Stimulated activated CD4-positive, alpha-beta T cell treated with anti-CD3 and anti-CD28 coated beads, TNF-alpha, amount 100 ng/mL, for 1 hour (primary cell): ENCODE results near the gene CPED1.

Source experiments
- DNase-seq, 3 donors: peaks; one replicate each; pipeline ENCODE4 v3.0.0-alpha.2; 2020; ENCODE audit warnings: low read depth in 3 of 3, low spot score in 1 of 3

Gene CPED1

DNA sequence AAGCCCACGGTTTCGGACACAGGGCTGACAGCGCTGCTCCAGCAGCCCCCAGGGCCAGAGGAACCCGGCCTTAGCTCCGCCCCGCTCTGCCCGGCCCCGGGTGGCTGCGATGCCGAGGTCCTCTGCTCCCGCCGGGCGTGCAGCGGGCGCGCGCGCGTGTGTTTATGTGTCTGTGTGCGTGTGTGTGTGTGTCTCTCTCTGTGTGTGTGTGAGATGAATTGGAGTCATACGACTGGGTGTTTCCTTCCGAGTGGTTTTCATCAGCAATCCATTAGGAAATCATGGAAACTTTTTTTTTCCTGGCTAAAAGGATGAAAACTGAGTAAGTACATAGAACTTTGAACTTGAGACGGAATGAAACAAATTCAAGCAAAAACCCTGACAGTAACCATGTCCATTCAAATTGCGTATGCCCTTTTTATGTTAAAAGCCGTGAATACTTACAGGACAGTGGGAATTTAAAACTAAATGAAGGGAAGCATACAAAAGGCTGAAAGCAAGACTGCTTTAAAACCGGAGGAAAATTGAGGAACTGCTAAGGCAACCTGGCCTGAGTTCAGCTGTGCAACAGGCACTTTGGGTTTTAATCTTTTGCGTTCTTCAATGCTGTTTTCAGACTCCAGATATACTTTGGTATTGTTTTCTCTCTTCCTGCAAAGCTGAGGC is at the start of gene CPED1:
TSS of gene CPED1 (plus strand) at position 121 of the 666 bp plus-strand sequence. CDS start 911 bp downstream, outside the sequence.
- DNase-seq = peak in 1 of 3 donors; percentile 18

DNA sequence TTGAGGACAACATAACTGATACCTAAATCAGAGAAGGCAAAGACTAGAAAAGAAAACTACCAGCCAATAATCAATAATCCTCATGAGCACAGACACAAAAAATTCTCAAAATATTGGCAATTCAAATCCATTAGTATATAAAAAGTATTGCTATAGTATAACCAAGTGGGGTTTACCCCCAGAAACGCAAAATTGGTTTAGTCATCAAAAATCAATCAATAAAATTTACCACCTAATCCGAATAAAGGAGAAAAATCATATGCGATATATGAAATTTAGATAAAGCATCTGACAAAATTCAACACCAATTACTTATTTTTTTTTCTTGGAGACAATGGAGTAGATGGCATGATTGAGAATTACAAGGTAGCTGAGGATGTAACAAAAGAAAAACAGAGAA is 49.2 kb upstream of the CPED1 start:
- DNase-seq = no peak

DNA sequence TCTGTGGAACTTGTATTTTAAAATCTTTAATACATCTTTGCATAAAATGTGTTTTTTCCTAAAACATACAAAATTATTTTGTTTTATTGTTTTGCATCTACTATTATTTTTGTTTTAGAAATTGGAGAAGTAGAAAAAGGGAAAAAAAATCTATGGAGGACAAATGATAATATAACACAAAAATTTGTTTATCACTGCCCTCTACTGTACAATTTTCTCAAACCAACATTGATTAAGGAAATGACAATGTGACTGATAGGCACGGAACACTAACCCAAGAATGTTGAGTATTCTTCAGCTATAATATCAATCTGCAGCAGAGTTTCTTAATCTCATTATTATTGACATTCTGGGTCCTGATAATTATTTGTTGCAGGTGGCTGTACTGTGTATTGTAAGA is 47.4 kb upstream of the CPED1 start:
- DNase-seq = no peak

DNA sequence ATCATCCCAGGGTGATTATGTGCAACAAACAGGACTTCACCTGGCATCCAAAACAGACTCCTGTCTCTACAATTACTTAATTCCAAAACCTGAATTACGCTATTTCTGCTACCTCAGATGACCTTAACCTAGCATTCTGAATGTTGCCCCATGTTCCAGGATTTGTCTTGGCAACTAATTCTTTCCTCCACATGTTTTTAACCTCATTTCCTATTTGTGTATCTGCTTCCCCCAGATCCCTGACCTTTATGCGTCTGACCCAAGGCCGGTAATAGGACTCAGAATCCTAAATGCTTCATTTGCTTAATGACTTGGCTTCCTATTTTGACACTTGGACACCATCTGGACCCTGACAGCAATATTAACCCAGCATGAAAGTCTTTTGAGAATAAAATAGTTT is 46.7 kb upstream of the CPED1 start:
- no peak for DNase-seq

DNA sequence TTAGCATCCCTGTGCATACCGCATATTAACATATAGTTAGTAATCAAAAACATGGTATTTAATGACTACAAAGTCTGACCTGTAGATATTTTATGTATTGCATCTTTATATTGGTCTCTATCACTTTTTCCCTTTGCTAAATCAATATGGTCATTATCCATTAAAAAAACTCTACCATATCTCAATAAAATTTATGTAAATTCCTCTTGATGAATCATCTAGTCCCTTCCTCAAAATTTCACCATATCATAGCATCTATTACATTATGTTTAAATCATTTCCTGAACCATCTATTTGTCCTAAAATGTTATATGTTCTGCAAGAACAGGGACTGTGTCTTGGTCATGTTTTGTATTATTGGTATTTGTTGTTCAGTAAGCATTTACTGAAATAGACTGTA is 45.6 kb upstream of the CPED1 start:
- DNase-seq = no peak

DNA sequence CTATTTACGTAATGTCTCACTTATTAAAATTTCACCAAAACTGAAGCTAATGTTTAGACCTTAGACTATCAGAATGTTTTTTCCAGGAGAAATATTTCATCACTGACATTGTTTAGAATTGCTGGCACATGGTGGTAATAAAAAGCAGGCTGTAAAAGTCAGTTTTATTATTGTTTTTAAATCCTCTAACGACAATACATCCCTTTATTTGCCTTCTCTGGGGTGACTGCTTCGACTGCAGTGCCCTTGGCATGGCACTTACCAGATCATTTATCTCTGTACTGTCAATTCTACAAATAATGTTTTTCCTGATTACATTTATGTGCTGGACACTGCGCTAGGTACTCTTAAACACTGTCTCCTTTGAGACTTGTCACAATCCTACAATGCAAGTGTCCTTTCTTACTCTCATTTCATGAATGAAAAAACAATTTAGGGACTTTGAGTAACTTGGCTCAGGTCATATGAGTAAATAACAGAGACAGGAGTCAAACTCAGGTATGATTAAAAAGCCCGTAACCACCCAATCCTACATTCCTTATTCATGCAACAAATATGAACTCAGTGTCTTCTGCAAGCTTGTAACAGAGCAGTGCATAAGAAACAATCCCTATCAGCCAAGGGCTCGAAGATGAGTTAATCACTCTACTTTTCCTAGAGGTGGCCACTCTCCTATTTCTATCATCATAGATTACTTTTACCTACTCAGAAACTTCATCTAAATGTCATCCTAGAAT is 43.5 kb upstream of the CPED1 start:
- DNase-seq = no peak

DNA sequence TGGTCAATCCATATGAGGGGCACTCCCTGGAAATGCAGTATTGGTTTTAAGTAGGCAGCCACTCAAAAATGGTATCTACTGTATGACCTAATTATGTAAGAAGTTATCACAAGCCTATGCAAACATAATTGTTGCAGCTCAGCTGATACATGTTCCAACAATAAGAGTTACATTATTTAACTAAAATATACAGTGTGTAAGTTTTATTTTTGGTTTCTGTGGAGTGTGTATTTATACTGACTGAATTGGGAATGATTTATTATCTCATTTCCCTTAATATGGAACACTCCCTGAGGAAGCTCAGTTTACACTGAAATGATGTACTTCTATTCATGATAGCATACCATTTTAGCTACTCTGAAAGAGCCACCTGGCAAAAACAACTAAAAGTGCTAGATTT is 40.5 kb upstream of the CPED1 start:
- no peak for DNase-seq

DNA sequence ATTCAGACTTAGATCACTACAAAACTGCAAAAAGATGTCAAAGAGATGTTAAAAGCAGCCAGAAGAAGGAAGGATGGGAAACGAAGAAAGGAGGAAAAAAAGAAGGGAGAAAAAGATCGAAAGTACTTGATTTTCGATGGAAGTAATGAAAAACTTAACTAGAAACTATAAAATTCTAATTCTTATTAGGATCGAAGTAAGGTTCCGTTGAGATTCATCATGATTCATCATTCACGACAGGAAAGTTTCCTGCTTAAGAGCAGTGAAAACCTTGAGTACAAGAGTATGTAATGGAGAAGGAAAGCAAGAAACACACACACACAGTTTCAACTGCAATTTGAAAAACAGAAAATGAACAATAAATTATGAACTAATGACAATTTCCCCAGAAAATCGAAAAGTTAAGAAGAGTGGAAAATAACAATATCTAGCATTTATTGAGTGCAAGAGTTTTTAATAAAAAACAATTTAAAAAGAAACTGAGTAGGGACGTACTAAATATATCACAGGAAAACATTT is 39.1 kb upstream of the CPED1 start:
- no peak for DNase-seq

DNA sequence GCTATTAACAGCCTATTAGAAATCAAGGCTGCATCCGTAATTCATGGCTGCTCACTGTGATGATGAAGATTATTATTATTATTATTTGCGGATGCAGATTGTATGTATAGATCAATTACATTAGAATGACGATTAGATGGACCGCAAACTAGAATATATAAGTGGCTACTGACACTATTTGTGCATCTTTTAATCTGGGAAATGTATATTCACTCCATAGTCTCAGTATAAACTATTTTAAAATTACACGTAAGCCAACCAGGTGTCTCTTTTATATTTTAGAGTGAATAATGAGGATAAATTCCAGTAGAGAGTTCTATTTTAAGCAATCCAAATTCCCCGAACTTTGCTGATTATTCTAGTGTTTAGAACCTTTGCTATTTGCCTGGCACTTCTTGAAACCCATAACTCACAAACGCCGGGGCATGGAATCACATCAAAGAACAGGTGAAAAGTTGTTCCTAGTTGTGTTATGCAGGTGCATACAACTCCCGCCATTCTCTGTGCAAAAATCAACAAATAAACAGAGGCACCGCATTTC is 38.4 kb upstream of the CPED1 start:
- DNase-seq = no peak

DNA sequence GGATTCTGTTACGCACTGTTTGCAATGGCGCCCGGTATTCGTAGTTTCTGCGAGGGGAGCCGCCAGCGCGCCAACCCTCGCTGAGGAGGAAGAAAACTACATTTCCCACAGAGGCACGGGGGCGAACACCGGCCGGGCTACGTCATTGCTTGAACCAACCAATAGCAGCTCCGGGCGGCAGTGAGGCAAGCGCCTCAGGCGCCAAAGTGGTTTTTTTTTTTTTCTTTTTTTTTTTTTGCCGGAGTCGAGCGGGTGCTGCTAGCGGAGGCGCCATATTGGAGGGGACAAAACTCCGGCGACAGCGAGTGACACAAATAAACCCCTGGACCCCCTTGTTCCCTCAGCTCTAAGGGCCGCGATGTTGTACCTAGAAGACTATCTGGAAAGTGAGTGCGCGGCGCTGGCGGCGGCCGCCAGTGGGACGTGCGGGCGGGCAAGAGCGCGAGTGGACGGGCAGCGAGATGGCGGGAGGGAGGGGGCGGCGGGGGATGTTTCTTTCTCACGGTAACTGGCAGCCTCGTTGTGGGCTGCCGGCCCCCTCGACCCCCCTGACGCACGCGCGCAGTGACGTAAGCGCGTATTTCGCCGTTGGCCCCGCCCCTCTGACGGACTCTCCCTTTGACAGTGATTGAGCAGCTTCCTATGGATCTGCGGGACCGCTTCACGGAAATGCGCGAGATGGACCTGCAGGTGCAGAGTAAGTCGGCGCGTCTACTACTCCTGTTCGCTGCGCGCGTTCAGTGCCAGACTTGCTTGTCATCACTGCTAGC is 37.8 kb upstream of the CPED1 start, which contains the start of gene ING3:
TSS of gene ING3 (plus strand) at position 239 of the 770 bp plus-strand sequence. CDS start at position 359, 120 bp downstream.
- DNase-seq = peak; percentile 92 to 99 (median 96)

DNA sequence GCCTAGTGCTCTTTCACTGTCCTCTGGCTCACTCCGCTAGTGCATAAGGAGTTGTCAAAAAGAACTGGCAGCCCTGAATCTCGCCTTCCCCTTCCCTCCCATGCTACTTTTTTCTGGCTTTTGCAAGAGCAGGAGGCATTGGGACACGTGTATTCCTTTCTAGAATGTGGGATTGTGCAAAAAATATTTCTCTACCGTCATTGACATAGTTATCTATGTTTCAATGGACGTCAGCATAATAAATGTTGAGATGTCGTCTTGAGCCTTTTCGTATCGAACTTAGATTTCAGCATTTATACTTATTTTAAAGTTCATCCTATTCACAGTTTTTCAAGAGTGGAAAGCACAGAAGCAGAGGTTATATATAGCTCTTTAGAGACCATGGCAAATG is 37.2 kb upstream of the CPED1 start:
- DNase-seq = no peak

DNA sequence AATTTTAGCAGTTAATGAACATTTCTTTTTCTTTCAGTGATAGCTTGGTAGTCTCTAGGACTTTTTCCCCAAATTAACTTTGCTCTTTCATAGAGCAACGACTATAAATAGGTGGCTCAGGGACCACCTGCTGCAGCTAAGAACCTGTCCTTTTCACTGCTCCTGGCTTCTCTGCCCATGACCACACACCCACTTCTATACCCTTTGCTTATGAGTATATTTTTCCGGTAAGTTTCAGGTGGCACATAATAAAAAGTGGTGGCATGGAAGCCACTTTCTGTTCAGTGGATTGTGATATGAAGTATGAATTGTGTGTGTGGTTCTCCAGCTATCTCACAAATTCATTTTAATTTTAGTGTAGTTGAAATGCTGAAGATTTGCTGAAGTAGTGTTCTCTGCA is 36.7 kb upstream of the CPED1 start:
- no peak for DNase-seq

DNA sequence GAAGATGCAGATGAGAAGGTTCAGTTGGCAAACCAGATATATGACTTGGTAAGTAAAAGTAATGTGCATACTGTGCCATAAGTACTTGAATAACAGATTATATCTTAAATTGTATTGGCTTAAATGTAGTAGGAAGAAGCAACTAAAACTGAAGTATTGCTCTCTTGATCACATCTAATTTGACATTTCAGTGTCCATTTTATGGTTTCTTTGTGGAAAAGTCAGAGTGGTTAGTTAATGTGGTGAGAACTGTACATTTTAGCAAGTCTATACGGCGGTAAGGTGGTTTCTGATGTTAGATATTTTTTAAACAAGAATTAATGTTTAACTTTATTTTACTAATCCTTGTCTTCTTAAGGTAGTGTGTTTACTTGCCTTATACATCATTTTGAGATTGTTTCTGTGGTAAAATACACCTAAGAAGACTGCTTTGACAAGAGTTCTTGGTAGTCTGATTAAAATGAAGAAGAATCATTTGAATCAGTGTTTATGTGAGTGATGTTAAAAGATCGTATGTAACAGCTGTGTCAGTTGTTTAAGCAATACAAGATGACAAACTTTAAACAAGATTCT is 32.8 kb upstream of the CPED1 start:
- DNase-seq = no peak

DNA sequence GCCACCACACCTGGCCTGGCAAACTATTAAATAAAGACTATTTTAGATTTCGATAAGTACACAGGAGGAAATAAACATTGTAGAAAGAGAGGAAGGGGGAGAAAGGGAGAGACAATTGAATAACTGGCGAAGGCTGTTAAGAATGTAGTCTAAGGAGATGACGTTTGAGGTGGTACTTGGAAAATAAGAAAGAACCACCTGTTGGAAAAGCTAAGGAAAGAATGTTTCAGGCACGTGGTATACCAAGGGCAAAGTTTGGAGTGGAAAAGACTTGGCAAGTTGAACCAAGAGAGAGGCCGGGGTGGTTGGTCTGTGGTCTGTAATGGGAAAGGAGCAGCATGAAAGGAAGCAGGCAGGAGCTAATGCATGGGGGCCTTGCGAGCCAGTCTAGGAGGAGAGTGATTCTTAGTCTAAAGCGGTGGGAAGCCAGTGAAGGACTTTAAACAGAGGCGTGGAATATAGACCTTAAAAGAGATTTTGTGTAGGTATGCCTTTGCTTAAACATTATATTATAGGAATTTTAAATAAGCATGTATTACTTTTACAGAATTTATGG is 28.5 kb upstream of the CPED1 start:
- no peak for DNase-seq

DNA sequence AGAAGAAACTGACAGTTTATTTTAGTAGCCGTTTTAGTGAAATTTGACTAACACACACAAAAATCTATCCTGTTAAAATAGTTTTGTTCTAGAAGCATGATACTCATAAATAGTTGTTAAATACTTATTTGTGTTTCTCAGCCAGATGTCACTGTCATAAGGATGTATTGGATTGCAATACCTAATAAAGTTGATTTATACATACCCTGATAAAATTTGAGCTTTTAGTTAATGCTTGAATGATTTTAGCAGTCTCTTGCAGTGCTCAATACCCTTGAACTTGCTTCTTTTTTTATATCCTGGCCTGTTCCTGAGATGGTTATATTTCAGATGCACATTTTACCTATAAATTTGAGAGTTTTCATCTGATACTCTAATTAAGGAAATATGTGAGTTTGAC is 27.8 kb upstream of the CPED1 start:
- DNase-seq = no peak

DNA sequence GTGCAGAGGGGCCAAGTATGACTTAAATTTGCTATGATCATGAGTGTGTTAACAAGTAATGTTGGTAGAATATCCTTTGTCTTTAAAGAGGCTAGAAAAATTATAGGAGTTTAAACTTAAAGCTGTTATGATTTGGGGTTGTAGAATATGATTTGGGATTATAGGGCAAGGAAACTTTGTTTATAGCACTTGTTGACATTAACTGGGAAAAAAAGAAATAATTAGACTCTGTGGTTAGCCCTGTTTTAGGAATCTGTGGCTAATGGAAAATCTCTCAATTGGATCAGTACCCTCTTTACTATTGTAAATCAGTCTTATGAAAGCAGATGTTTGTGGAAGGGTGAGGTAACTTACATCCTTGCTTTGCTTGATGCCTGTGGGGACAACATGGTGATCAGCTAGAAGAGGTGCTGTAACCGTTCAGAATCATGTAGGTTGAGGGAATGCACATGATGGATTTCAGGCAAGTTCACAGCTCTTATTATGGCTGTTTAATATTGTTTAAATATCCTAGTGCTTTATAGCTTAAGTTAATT is 26.8 kb upstream of the CPED1 start:
- no peak for DNase-seq

DNA sequence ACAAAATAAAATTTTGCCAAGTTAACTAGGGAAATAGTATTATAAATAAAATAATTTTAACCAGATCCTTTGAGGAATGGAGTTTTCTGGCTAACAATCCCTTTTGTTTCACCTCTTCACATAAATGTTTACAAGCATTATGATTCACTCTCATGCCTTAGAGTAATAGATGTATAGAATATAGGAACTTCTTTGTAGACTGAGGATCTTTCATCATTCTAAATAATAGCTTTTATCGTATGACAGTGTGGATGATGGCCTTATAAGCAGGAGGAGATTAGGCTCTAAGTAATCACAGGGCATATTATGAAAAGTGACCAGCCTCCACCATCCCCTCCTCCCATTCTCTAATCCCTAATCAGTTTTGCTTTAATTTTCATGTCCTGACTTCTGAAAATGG is 24.4 kb upstream of the CPED1 start:
- no peak for DNase-seq

DNA sequence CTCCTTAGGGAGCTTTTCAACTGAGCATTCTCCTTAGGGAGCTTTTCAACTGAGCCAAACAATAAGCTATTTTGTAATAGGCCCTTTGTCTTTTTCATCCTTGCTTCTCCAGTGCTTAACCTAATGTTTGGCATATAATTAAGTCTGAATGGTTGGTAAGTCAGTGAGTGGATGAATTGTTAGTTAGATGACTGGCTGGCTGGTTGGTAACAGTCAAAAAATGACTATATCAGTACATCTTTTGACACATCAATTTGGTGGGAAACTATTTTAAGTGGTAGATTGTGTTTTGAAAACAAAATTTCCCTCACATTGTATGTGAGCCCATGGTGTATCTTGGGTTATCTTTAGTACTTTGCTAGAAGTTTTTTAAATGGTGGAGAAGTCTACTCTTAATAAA is 21.6 kb upstream of the CPED1 start:
- DNase-seq = no peak

DNA sequence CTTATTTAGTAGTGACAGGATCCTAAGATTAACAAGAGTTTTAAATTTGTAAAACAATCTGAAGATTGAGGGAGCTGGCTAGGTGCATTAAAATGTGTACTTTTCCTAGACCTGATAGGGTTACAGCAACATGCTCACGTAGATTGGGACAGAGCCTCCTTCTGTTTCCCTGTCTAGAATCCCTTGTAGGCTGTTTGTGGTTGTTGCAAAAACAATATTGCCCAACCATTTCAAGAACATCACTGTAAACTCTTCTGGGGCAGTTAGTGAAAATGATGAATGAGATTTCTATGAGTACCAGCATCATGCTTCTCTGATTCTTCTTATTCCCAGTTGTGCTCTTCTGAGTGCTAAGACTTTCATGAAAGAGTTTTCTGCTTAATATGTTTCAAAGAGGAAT is 14.7 kb upstream of the CPED1 start:
- DNase-seq = no peak

DNA sequence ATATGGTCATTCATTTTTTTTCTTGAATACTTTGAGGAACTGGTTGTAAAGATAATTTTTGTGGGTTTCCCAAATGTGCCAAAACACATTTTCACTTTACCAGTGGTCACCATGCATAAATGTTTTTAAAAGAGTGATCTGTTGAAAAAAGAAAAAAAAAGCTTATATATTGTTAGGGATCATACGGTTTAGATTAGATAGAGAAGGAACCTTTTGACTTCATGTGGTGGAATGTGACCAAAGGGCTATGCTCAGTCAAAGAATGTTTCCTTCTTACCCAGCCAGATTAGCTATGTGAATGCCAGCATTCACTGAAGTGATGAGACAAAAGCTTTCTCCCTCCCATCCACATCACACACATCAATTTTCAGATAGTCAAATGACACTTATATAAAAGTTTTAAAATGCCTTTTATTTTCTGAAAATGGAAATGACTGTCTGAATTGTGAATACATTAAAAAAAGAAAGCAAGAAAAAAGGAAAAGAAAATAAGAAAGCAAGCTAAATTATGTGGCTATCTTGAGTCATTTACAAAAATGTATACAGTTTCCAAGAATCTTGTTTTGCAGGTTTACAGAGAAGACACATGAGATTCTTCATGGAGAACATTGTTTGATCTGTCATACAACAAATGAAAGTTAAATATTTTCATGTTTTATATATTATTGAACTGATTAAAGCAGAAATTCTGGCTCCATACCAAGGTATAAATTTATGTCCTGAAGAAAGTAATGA is 8.6 kb upstream of the CPED1 start:
- no peak for DNase-seq
